Motor neuron (in vitro differentiated cells): ENCODE data around the gene MPO. TPM values are rescaled to one million over a fixed set of nuclear protein-coding genes. Genes with fewer than 3 reads are reported as not detected.

Experiments used
- ATAC-seq, 8 experiments: fragments of 200-7000 bp; cut with Tn5 transposase; replicated peaks in 6 of 8; 2 replicates each; pipeline ENCODE4 v1.8.0; 2021; ENCODE audit warnings: mild to moderate bottlenecking in 8 of 8, moderate library complexity in 8 of 8
- H3K27ac ChIP-seq, 2 donors: fragments of 250-450 bp; sonication (Bioruptor Pico); 2 replicates each; pipeline ENCODE4 v1.9.0; 2021; ENCODE audit warnings: antibody characterized with exemption in 2 of 2, mild to moderate bottlenecking in 2 of 2, moderate library complexity in 1 of 2
- H3K4me1 ChIP-seq, 2 donors: fragments of 250-450 bp; sonication (Bioruptor Pico); replicated peaks in 1 of 2; 2 replicates each; pipeline ENCODE4 v1.6.1; 2021; ENCODE audit warnings: antibody characterized with exemption in 2 of 2, mild to moderate bottlenecking in 2 of 2, moderate library complexity in 1 of 2
- H3K4me3 ChIP-seq, 5 donors: fragments of 250-450 bp; sonication (Bioruptor Pico); 2 replicates each; pipeline ENCODE4 v1.9.0; 2021; ENCODE audit warnings: antibody characterized with exemption in 5 of 5, mild to moderate bottlenecking in 5 of 5, moderate library complexity in 4 of 5
- WGBS, 10 experiments: fragments of 450-650 bp; shearing (Covaris generic); methylation state at CpG; one replicate each; pipeline ENCODE4 v1.0.0; 2022; 5-methylcytosine and 5-hydroxymethylcytosine counted together
- in situ Hi-C, 9 experiments: fragments of 400-800 bp; cut with MboI; loops; one replicate each; pipeline ENCODE4 v1.15.0; 2021; ENCODE audit warnings: low sequenced_read_pairs in 9 of 9, low pct_unique_long_range_greater_than_20kb in 2 of 9; ENCODE audit not compliant: unreplicated experiment in 9 of 9
- total RNA-seq, 8 experiments: library from RNA; unstranded; fragments of 300-600 nt; gene quantifications; 2 replicates each; pipeline versions ENCODE4 v1.2.3 to v1.2.4, GENCODE V29; 2022

Gene MPO
- total RNA-seq, 8 experiments from 2014 or later, result 0.18 to 3.2 (median 0.59) TPM; not detected in 3

GRCh38 chr17:58247511-58248363 is 33.0 kb downstream of the MPO start:
- in situ Hi-C loops, result no loop called here
- peaks cover 2 to 4% of the 10 kb centered on the region in 2 donors for H3K4me1 ChIP-seq
- no peak for ATAC-seq

GRCh38 chr17:58246781-58247180 is 34.0 kb downstream of the MPO start:
- WGBS, 10 experiments, result 20 to 88% (median 73%) methylated on average over 1 of the region's 1 CpG; no CpG with 5 or more reads in 6 of the 10 experiments
- no peak overlapping the region for H3K27ac ChIP-seq
- in situ Hi-C loops, result no loop called here
- ATAC-seq, result no peak
- H3K4me1 ChIP-seq, result peaks cover 2 to 4% of the 10 kb centered on the region in 2 donors
- H3K4me3 ChIP-seq, result no peak overlapping the region

More at GRCh38 chr17:58247511-58248363, 33.0 kb downstream of the MPO start:
- Histone ChIP-seq H3K4me3 (no peak overlapping the region), H3K27ac (no peak overlapping the region)
- 10 to 90% (median 84%) methylated on average over 2 to 6 of the region's 10 CpGs; no CpG with 5 or more reads in 2 of the 10 experiments for WGBS, 10 experiments

GRCh38 chr17:58246104-58246740 is 34.5 kb downstream of the MPO start:
- Histone ChIP-seq H3K4me1 (peaks cover 2 to 4% of the 10 kb centered on the region in 2 donors), H3K4me3 (no peak overlapping the region), H3K27ac (no peak overlapping the region)
- in situ Hi-C loops, result no loop called here
- 31 to 85% (median 70%) methylated on average over 1 to 4 of the region's 13 CpGs; no CpG with 5 or more reads in 3 of the 10 experiments for WGBS, 10 experiments
- no peak for ATAC-seq

DNA sequence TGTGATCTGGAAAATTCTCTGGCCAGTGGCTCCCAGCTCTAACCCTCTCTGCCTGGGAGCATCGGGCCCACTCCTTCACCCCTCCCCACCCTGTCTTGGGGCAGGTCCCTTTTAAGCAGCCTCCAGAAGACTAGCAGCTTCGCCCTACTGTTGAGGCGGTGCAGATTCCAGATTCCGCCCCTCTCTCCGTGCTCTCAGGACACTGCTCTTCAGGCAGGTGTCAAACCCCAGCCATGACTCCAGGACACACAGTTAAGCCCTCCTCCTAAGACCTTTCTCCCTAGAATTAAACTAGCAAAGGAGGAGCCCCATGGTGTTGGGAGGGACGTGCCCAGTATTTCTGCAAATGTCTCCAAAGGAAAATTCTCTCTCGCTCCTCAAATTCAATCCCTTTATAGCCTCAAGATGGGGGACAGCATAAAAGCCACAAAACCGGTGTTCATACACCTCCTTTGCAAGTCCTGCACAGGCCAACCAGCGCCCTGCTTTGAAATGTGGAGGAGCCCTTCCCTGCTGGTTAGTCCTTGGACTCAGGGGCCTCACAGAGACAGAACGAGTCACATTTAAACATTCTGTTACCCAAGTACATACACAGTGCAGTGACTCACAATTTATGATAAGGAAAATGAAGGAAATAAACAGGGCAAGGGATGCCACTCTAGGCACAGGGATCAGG is 35.2 kb downstream of the MPO start:
- ATAC-seq, result no peak
- in situ Hi-C loops, result no loop called here
- no peak overlapping the region for H3K4me3 ChIP-seq
- peaks cover 2 to 4% of the 10 kb centered on the region in 2 donors for H3K4me1 ChIP-seq
- H3K27ac ChIP-seq, result no peak overlapping the region
- 40 to 71% (median 54%) methylated on average over 1 to 9 of the region's 10 CpGs; no CpG with 5 or more reads in 2 of the 10 experiments for WGBS, 10 experiments

- 50 to 86% (median 73%) methylated on average over 1 to 5 of the region's 6 CpGs; no CpG with 5 or more reads in 4 of the 10 experiments for WGBS, 10 experiments
- Histone ChIP-seq H3K4me1 (peaks cover 2 to 3% of the 10 kb centered on the region in 2 donors), H3K4me3 (no peak overlapping the region), H3K27ac (no peak overlapping the region)
- no peak for ATAC-seq
- in situ Hi-C loops, result no loop called here
Observed at GRCh38 chr17:58244963-58245362, 35.8 kb downstream of the MPO start.

DNA sequence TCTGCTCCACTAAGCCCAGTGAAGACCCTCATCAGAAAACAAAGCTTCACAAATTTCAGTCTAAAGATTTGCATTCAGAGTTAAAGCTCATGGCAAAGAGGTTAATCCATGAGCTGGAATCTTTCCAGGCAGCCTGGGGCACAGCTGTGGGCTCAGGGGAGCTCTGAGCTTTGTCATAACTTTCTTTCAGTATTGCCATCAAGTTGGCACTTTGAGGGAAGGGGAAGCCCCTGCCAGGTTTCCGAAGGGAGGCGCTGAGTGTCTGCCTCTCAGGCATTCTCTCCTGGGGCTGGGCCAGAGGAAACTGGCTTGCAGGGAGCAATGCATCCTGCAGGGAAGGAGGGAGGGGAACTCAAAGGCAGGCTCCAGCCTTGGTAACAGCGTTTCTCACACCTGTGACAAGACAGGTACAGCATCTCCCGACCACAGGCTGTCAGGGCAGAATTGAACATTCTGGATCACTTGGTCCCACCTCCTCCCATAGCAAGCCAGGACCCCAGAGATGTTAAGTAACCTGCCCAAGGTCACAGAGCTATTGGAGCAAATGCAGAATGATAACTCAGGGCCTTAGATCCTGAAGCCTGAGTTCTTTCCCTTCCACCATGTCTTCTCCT is 38.5 kb downstream of the MPO start:
- no peak overlapping the region for H3K27ac ChIP-seq
- WGBS, 10 experiments, result 0 to 58% (median 0%) methylated on average over 1 to 2 of the region's 4 CpGs; no CpG with 5 or more reads in 3 of the 10 experiments
- no peaks in the 10 kb centered on the region for H3K4me1 ChIP-seq
- H3K4me3 ChIP-seq, result no peak overlapping the region
- in situ Hi-C loops, result no loop called here
- ATAC-seq, result peak in 1 of 8 experiments; percentile 29

GRCh38 chr17:58239987-58240386 is 40.7 kb downstream of the MPO start:
- ATAC-seq, result no peak
- H3K27ac ChIP-seq, result no peak overlapping the region
- no peak overlapping the region for H3K4me3 ChIP-seq
- 13 to 100% (median 60%) methylated on average over 1 of the region's 1 CpG; no CpG with 5 or more reads in 2 of the 10 experiments for WGBS, 10 experiments
- in situ Hi-C loops, result no loop called here
- no peaks in the 10 kb centered on the region for H3K4me1 ChIP-seq

GRCh38 chr17:58238147-58238634 is 42.5 kb downstream of the MPO start, which contains the start of gene LPO:
Gene LPO, plus strand, starts transcription at chr17:58238584. Its CDS starts 4,396 bp downstream, at chr17:58242980.
- 8 to 81% (median 54%) methylated on average over 1 to 4 of the region's 5 CpGs; no CpG with 5 or more reads in 1 of the 10 experiments for WGBS, 10 experiments
- in situ Hi-C loops, result no loop called here

DNA sequence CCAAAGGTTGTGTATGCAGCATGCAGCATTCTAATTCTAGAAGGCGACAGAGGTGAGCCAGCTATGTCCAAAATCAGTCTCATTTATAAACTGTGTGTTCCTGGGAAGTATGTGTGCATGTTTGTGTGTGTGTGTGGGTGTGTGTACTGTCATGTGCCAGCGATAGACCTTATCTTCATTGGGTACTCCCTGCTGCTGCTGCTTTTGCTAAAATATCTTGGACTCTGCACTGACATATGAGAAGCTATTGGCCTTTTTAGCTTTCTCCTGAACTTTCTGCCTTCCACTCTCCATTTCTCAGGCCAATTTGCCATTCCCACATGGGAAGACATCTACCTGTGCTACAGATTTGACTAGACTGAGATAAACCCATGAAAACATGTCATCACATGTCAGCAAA is 44.3 kb downstream of the MPO start:
- H3K27ac ChIP-seq, result no peak overlapping the region
- in situ Hi-C loops, result no loop called here
- no peaks in the 10 kb centered on the region for H3K4me1 ChIP-seq
- WGBS, 10 experiments, result 0 to 60% (median 44%) methylated on average over 1 to 2 of the region's 2 CpGs; no CpG with 5 or more reads in 5 of the 10 experiments
- no peak overlapping the region for H3K4me3 ChIP-seq
- ATAC-seq, result no peak

More at GRCh38 chr17:58238147-58238634, 42.5 kb downstream of the MPO start, which contains the start of gene LPO:
- Histone ChIP-seq H3K4me3 (no peak within 1 kb of the TSS), H3K4me1 (no peaks in the 10 kb centered on the region), H3K27ac (no peak within 1 kb of the TSS)
- no peak for ATAC-seq

- WGBS, 10 experiments, result 20 to 57% (median 43%) methylated on average over 1 of the region's 1 CpG; no CpG with 5 or more reads in 7 of the 10 experiments
- in situ Hi-C loops, result no loop called here
Observed at GRCh38 chr17:58235821-58236220, 44.9 kb downstream of the MPO start.

DNA sequence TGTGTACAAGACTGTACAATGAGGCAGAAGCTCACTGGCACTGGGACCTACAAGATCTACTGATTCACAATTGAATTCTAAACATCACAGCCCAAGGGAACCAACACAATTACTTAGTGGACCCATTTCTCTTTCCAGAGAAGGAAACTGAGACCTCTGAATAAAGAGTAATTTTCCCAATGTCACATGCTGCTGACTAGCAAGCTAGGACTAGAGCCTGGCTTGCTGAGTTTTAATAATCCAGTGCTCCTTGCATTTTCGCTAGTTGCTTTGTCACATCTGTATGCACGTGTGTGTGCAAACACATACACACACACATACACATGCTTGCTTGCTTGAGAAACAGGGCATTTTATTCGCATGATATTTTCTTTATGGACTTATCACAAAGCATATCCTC is 46.2 kb downstream of the MPO start:
- Histone ChIP-seq H3K4me1 (no peaks in the 10 kb centered on the region), H3K27ac (no peak overlapping the region), H3K4me3 (no peak overlapping the region)
- in situ Hi-C loops, result no loop called here
- 15 to 100% (median 67%) methylated on average over 1 to 3 of the region's 3 CpGs; no CpG with 5 or more reads in 3 of the 10 experiments for WGBS, 10 experiments
- ATAC-seq, result no peak

More at GRCh38 chr17:58235821-58236220, 44.9 kb downstream of the MPO start:
- H3K27ac ChIP-seq, result no peak overlapping the region
- no peak for ATAC-seq
- no peak overlapping the region for H3K4me3 ChIP-seq
- H3K4me1 ChIP-seq, result no peaks in the 10 kb centered on the region

DNA sequence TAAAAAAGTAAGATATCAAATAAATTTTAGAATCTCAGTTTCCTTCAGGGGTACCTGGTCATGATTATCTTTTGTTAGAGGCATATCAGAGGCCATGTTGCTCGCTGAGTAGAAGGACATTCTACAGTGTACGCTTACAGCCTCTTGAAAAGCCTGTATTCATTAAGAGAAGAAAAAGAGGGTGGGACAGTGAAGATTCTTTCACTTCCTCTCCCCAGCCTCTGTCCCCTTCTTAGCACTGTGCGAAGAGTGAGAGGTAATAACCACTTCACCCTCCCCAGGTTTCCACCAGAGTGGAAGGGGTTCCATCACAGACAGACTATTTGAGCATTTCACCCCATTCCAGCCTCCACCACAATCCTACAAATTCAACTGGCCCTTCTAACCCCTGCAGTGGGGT is 47.2 kb downstream of the MPO start:
- no peaks in the 10 kb centered on the region for H3K4me1 ChIP-seq
- 25 to 78% (median 60%) methylated on average over 1 to 3 of the region's 3 CpGs; no CpG with 5 or more reads in 2 of the 10 experiments for whole genome bisulfite sequencing, 10 experiments
- no peak for ATAC-seq

More for the DNA sequence above, 47.2 kb downstream of the MPO start:
- Histone ChIP-seq H3K4me3 (no peak overlapping the region), H3K27ac (no peak overlapping the region)
- in situ Hi-C loops, result no loop called here
